ENCODE data around the gene PDPR. TPM values are rescaled to one million over a fixed set of nuclear protein-coding genes. Genes with fewer than 3 reads are reported as not detected.
"Not testable (repeated sequence)": the region's sequence is repeated elsewhere in the genome, so short reads cannot be mapped to it uniquely, and the experiment has no call there.

The PDPR gene
- total and polyA plus RNA-seq, 2 donors: 17.2 to 18.9 TPM

GRCh38 chr16:70160388-70160787 lies 46.3 kb downstream of the PDPR start:
- H3K4me1 ChIP-seq (ENCODE audit: insufficient read depth): no peaks in the 10 kb centered on the region
- peaks cover 2% of the 10 kb centered on the region for H3K36me3 ChIP-seq (ENCODE audit: insufficient read depth)
- no peak overlapping the region for H3K27ac ChIP-seq (ENCODE audit: low read depth)
- 90% methylated on average over 6 of the region's 6 CpGs for WGBS
- no peak overlapping the region for H3K4me3 ChIP-seq (ENCODE audit: low read depth, low read length)
- DNase-seq (ENCODE audit: extremely low spot score): no peak

GRCh38 chr16:70160821-70161220 lies 46.7 kb downstream of the PDPR start:
- no peak for DNase-seq (ENCODE audit: extremely low spot score)
- no peak overlapping the region for H3K4me3 ChIP-seq (ENCODE audit: low read depth, low read length)
- no peak overlapping the region for H3K27ac ChIP-seq (ENCODE audit: low read depth)
- WGBS: 94% methylated on average over 6 of the region's 6 CpGs
- H3K4me1 ChIP-seq (ENCODE audit: insufficient read depth): no peaks in the 10 kb centered on the region
- H3K36me3 ChIP-seq (ENCODE audit: insufficient read depth): peaks cover 2% of the 10 kb centered on the region

DNA sequence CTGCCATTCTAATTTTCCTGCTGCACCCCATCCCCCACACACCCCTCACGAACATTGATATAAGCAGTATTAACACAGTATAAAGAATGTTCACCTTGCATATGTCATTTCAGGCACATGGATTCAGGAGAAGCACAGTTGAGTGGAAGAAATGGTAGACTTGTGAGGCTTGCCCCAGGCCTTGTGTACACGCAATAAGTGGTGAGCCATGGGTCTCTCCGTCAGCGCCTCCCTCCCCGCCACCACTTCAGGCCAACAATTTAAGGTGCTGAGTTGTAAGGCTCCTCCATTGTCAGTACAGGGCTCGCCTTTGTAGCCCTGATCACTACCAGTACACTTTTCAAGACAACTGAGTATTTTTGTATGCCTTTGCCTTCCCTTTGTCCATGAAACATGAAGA lies 47.2 kb downstream of the PDPR start:
- Histone ChIP-seq H3K4me1 (ENCODE audit: insufficient read depth) (no peaks in the 10 kb centered on the region), H3K4me3 (ENCODE audit: low read depth, low read length) (no peak overlapping the region), H3K36me3 (ENCODE audit: insufficient read depth) (peaks cover 2% of the 10 kb centered on the region), H3K27ac (ENCODE audit: low read depth) (no peak overlapping the region)
- DNase-seq (ENCODE audit: extremely low spot score): no peak
- WGBS: 82% methylated on average over 6 of the region's 6 CpGs

DNA sequence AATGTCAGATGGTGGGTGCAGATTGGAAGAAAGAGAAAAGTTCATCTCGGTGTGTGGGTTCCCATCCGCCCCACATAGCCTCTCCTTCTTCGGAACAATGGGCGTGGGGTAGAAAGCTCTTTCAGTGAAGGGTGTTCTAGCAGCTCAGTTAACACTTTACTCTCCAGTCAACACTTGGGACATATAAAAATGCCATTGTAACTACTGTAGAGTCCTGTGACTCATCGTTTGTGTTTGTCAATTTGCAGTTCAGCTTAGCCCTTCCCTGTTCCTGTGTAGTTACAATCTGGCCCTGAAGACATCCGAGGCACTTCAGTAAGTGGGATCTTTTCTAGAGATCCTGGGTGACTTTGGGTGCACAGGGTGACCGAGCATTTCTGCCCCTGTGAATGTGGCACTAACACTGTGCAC lies 47.9 kb downstream of the PDPR start:
- Histone ChIP-seq H3K36me3 (ENCODE audit: insufficient read depth) (peaks cover under 1% of the 10 kb centered on the region), H3K4me3 (ENCODE audit: low read depth, low read length) (no peak overlapping the region), H3K27ac (ENCODE audit: low read depth) (no peak overlapping the region), H3K4me1 (ENCODE audit: insufficient read depth) (no peaks in the 10 kb centered on the region)
- DNase-seq (ENCODE audit: extremely low spot score): no peak
- 55% methylated on average over 7 of the region's 7 CpGs for WGBS

DNA sequence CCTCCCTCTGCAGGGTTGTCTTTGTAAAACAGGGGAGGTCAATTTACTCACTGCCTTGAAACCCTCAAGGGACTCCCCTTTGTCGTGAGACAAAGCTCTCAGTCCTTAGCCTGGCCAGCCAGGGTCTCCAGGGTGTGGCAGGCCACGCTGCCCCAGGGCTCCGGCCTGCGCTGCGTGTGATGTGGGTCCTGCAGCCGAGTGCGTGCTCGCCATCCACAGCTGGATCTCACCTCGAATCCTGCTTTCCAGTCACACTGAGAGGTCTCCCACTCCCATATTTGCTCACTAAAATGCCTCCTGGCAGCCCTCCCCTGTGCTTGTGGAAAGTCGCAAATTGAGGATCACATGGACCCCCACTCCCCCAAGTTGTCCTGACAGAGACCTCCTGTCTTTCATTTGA lies 49.5 kb downstream of the PDPR start:
- Histone ChIP-seq H3K4me1 (ENCODE audit: insufficient read depth) (no peaks in the 10 kb centered on the region), H3K4me3 (ENCODE audit: low read depth, low read length) (no peak overlapping the region), H3K36me3 (ENCODE audit: insufficient read depth) (no peaks in the 10 kb centered on the region), H3K27ac (ENCODE audit: low read depth) (no peak overlapping the region)
- no peak for DNase-seq (ENCODE audit: extremely low spot score)
- 85% methylated on average over 10 of the region's 10 CpGs for WGBS

DNA sequence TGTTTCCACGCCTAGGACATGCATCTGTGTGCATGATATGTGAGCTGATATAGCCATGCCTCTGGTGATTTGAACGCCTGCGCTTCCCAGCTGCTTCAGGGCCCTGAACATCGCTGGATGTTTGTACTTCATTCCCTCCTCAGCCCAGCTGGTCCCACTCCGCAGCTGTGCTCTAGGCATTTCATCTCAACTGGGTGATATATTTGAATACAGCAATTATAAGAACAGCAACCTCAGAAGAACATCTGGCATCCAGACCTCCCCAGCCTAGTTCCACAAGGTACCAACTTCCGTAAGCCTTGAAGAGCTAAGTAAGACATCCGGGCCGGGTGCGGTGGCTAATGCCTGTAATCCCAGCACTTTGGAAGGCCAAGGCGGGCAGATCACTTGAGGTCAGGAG lies 52.6 kb downstream of the PDPR start:
- WGBS: 65% methylated on average over 5 of the region's 10 CpGs
- not testable (repeated sequence) for H3K4me3 ChIP-seq (ENCODE audit: low read depth, low read length); H3K36me3 ChIP-seq (ENCODE audit: insufficient read depth); H3K4me1 ChIP-seq (ENCODE audit: insufficient read depth); DNase-seq (ENCODE audit: extremely low spot score); H3K27ac ChIP-seq (ENCODE audit: low read depth)

DNA sequence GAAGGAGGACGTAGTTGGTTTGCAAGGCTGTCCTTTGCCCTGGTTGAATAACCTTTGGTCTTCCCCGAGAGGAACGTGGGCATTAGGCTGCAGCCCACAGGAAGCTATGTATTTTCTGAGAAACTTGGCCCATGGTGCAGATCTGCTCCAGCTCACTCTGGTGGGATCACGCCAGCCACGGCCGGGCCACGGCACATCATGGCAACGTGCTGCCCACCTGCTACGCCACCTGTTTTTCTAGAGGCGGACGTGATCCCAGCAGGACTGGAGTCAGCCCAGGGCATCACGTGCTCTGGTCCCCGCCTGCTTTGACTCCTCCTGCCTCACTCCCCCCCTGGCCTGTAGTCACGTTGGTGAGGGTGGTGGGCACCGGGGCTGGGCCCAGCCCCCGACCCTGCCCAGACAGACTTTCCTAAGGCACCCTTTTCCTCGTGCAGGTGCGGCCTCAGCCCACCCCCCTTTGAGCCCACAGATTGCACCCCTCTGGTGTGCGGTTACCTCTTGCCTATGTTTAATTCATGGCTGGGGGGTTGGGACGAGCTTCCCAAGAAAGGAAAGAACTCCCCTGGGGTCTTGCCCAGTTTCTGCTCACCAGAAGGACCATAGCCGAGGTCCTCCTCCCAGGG lies 59.2 kb downstream of the PDPR start, which contains the start of gene CLEC18C:
Gene CLEC18C (plus strand): TSS at position 576 of the 626 bp plus-strand sequence. CDS start 492 bp downstream, outside the sequence.
- H3K4me1 ChIP-seq (ENCODE audit: insufficient read depth); DNase-seq (ENCODE audit: extremely low spot score); H3K4me3 ChIP-seq (ENCODE audit: low read depth, low read length); H3K27ac ChIP-seq (ENCODE audit: low read depth); H3K36me3 ChIP-seq (ENCODE audit: insufficient read depth): not testable (repeated sequence)
- WGBS: 83% methylated on average over 17 of the region's 21 CpGs

GRCh38 chr16:70173916-70174315 lies 59.8 kb downstream of the PDPR start:
- not testable (repeated sequence) for H3K4me3 ChIP-seq (ENCODE audit: low read depth, low read length); H3K27ac ChIP-seq (ENCODE audit: low read depth); DNase-seq (ENCODE audit: extremely low spot score); H3K36me3 ChIP-seq (ENCODE audit: insufficient read depth); H3K4me1 ChIP-seq (ENCODE audit: insufficient read depth)
- 46% methylated on average over 7 of the region's 15 CpGs for WGBS

- WGBS: 59% methylated on average over 6 of the region's 21 CpGs
- H3K4me1 ChIP-seq (ENCODE audit: insufficient read depth): not testable (repeated sequence)
These were observed 60.3 kb downstream of the PDPR start for GRCh38 chr16:70174387-70174932.

GRCh38 chr16:70187858-70188607 lies 73.9 kb downstream of the PDPR start:
- 9% methylated on average over 27 of the region's 71 CpGs for WGBS
- H3K4me3 ChIP-seq (ENCODE audit: low read depth, low read length); H3K4me1 ChIP-seq (ENCODE audit: insufficient read depth); DNase-seq (ENCODE audit: extremely low spot score); H3K36me3 ChIP-seq (ENCODE audit: insufficient read depth); H3K27ac ChIP-seq (ENCODE audit: low read depth): not testable (repeated sequence)

More at GRCh38 chr16:70174387-70174932, 60.3 kb downstream of the PDPR start:
- not testable (repeated sequence) for H3K27ac ChIP-seq (ENCODE audit: low read depth); H3K4me3 ChIP-seq (ENCODE audit: low read depth, low read length); DNase-seq (ENCODE audit: extremely low spot score); H3K36me3 ChIP-seq (ENCODE audit: insufficient read depth)

- not testable (repeated sequence) for H3K27ac ChIP-seq (ENCODE audit: low read depth); DNase-seq (ENCODE audit: extremely low spot score); H3K4me3 ChIP-seq (ENCODE audit: low read depth, low read length); H3K36me3 ChIP-seq (ENCODE audit: insufficient read depth); H3K4me1 ChIP-seq (ENCODE audit: insufficient read depth)
- under 1% methylated on average over 13 of the region's 22 CpGs for WGBS
These were observed 74.4 kb downstream of the PDPR start for GRCh38 chr16:70188608-70188915.

GRCh38 chr16:70190574-70190973 lies 76.4 kb downstream of the PDPR start:
- not testable (repeated sequence) for DNase-seq (ENCODE audit: extremely low spot score); H3K4me3 ChIP-seq (ENCODE audit: low read depth, low read length); H3K27ac ChIP-seq (ENCODE audit: low read depth); H3K4me1 ChIP-seq (ENCODE audit: insufficient read depth); H3K36me3 ChIP-seq (ENCODE audit: insufficient read depth)
- no CpG with 5 or more reads among the region's 5 CpGs for WGBS

- H3K36me3 ChIP-seq (ENCODE audit: insufficient read depth); DNase-seq (ENCODE audit: extremely low spot score); H3K27ac ChIP-seq (ENCODE audit: low read depth); H3K4me3 ChIP-seq (ENCODE audit: low read depth, low read length); H3K4me1 ChIP-seq (ENCODE audit: insufficient read depth): not testable (repeated sequence)
- 44% methylated on average over 8 of the region's 12 CpGs for WGBS
These were observed 82.7 kb downstream of the PDPR start for GRCh38 chr16:70196683-70197300.

DNA sequence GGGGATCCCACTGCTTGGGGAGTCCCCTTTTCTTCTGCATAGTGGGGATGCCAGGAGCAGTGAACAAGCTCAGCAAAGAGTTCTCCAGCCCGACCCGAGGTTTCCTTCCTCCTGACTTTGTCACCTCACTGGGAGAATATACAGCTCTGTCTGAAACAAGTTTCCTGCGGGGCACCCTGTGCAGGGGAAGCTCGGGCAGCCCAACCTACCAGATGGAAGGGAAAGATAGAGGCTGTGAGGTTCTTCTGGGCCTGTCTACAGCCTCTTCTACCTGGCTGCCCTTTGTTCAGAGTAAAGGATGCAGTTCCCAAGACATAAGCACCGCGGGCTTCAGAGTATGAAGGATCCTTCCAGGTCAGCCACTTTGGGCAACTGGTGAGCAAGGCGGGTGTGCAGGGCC lies 83.5 kb downstream of the PDPR start:
- not testable (repeated sequence) for H3K27ac ChIP-seq (ENCODE audit: low read depth); H3K4me1 ChIP-seq (ENCODE audit: insufficient read depth); DNase-seq (ENCODE audit: extremely low spot score); H3K4me3 ChIP-seq (ENCODE audit: low read depth, low read length); H3K36me3 ChIP-seq (ENCODE audit: insufficient read depth)
- WGBS: 72% methylated on average over 7 of the region's 7 CpGs
